Measurements from ENCODE around the gene VSIR.

Gene VSIR

DNA sequence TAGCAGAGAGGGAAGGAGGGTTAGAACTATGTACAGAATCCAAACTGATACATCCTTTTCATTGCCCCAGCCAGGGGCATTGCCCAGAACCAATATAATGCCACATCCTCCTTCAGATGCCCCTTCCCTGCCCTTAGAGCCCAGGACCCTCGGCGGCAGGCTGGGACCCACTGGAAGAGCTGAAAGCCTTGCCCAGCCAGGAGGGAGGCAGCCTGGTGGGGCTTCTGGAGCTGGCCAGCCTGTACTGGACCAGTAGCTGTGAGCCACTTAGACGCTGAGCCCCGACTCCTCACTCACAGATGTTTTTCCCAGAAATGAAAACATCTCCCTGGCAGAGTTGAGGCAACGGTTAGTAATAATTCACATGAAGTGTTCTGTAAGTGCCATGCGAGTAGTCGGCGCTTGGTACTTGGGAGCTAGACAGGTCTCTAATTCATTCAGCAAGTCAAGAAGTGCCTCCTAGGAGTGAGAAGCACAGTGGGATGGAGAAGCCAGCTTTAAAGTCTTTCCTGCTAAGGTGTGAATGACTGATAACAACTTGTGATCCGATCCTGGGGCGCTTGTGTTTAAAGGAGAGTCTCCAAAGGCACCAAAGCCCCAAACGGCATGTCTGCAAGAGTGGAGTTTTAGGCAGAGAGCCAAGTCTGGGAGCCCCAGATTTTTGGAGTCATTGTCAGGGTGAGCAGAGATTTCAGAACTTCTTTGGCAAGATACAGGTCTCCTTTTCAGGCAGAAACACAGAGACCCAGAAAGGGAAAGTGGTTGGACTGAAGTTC is 9.8 kb downstream of the VSIR start:
- no peak for DNase-seq

DNA sequence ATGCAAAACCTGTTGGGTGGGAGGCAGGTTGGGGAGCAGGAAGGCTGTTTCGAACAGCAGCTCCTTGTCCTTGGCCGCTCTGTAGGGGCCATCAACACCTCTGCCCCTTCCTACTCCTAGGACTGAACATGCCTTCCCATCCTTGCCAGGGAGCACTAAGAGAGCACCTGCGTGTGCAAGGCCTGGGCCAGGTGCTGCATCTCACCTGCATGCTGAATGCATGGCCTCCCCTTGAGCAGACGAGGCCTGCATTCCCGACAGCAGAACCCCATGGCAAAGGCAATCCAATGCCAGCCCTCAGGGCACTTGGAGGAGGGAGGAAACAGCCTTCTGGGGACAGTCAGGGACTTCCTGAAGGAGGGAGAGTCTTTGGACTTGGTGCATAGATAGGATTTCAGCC is 11.0 kb downstream of the VSIR start:
- DNase-seq, result no peak

- DNase-seq, result no peak
Observed at GRCh38 chr10:71761541-71762113, 11.7 kb downstream of the VSIR start.

DNA sequence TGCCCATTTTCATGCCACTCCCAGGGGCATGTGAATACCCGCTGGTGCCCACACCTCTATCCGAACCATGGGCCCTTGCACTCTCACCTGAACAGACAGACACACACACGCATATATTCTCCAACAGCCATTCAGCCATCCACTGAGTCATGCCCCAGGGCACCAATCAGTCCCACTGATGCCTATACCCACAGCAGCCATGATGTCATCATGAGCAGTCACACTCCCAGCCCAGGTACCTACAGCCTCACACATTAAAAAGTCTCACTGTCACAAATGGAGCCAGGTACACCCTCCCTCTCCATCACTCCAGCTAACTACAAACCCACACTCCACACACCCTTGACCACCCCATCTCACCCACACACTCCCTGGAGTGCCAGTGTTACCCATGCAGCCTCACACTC is 12.2 kb downstream of the VSIR start:
- DNase-seq, result no peak

GRCh38 chr10:71757399-71757922 is 15.9 kb downstream of the VSIR start:
- no peak for DNase-seq

DNA sequence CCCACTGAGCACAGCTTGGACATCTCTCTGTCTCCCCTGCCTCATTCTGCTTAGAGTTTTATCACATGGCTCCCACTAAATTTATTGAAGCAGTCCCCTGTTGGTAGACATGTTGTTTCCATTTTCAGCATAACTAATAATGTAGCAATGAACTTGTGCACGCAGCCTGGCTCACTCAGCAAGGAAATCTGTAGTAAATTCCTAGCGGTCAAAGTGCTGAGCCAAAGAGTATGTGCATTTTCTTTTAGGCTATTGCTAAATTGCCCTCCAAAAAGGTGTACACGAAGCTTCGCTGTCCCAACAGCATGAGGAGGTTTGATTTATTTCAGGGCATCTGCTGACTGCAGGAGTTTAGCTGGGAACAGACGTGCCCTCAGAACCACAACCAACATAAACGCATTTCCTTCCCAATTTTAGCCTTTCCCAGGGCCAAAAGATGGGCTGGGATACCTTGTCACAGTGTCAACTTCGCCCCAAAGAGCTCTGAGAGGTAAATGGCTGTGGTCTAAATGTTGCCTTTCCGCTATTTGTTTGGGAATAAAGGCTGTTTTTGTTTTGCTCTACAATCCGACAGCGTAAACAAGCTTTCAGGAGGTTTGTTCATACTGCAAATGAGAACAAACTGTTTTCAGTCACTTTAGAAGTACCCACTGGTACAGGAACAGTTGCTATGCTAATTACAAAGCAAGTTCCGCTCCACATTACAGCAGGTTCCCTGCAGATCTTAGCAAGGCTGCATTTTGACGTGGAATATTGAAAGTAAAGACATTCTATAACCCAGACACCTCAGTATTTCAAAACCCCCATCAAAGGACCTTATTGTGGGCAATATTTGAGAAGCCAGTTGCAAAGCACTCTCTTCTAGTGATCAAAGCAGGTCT is 16.8 kb downstream of the VSIR start:
- DNase-seq, result no peak

- DNase-seq, result no peak
Observed at GRCh38 chr10:71755179-71755879, 18.0 kb downstream of the VSIR start.

DNA sequence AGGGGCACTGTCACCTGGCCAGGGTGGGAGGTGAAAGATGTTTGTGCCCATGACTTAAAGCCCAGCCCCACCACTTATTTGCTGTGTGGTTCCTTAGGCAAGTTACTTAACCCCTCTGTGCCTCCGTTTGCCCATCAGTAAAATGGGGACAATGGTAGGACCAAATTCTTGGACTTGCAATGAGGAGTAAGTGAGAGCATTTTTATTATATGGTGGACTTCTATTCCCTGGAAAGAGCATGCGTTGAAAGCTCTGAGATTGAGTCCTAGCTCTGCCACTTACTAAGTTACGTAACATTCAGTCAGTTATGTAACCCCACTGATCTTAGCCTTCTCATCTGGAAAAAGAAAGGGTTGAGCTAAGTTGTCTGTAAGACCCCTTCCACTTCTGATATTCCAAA is 18.8 kb downstream of the VSIR start:
- no peak for DNase-seq

DNA sequence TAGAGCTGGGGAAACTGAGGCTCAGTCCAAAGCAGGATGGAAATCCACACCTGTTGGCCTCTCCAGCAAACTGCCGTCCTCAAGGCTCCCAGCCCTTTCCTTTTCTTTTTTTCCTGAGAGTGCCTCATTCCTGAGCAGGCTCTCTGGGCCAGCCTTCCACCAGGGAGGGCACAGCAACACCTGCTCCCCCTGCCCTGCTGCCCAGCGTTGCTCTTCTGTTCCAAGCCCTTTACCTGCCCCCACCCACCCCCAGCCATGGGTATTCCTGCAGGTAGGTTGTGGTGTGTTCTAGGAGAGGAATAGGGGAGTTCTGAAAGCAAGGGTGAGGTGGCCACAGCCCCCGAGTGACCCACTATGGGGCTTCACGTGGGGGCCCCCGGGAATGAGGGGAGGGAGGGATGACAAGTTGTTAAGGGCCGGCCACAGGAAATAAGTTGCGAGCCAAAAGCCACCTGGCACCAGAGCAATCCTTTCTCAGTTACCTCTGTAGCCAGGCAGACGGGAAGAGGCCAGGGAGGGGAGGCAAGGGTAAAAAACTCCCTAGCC is 19.3 kb downstream of the VSIR start:
- no peak for DNase-seq

- no peak for DNase-seq
Observed at GRCh38 chr10:71753091-71753959, 20.0 kb downstream of the VSIR start.

- DNase-seq, result no peak
Observed at GRCh38 chr10:71752391-71753090, 20.8 kb downstream of the VSIR start.

- DNase-seq, result no peak
Observed at GRCh38 chr10:71751515-71752224, 21.6 kb downstream of the VSIR start.

DNA sequence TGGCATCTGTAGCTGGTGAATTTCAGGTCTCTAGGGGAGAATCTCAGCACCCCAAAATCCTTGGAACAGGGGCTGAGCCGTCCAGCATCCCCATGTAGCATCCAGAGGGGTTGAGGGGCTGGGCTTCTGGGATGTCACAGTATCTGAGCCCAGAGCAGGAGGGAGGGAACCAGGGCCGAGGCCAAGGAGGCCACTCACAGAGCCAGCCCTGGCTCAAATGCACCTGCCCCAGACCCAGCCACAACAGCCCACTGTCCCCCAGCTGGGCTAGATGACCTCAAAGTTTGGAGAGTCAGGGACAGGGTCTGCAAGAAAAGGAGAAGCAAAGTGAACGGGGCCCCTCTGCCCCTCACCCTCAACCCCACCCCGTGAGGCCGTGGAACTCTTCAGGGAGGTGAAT is 22.3 kb downstream of the VSIR start:
- no peak for DNase-seq

GRCh38 chr10:71750124-71750841 is 23.0 kb downstream of the VSIR start:
- DNase-seq, result no peak

GRCh38 chr10:71749396-71749795 is 23.9 kb downstream of the VSIR start:
- DNase-seq, result no peak

DNA sequence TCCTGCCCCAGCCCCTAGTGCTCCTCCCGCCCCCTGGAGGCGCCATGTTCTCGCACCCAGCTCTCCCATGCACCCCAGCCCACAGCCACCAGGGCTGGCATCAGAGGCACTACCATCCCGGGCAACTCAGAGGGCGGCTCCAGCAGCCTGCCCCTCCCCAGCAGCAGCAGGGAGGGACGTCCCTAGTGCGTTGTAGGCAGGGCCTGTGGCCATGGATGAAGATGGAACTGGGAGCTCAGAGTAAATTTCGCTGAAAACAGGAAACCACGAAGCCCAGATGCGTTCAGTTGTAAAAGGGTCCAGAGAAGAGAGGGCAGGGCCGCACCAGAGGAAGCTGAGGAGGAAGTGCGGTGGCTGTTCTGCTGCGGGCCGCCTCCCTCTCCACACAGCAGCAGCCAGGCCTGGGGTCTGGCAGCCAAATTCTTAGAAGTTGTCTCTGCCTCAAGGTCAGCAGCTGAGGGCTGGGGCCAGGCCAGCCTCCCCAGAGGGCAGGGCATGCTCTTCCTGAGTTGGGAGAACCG is 24.6 kb downstream of the VSIR start:
- DNase-seq, result no peak

DNA sequence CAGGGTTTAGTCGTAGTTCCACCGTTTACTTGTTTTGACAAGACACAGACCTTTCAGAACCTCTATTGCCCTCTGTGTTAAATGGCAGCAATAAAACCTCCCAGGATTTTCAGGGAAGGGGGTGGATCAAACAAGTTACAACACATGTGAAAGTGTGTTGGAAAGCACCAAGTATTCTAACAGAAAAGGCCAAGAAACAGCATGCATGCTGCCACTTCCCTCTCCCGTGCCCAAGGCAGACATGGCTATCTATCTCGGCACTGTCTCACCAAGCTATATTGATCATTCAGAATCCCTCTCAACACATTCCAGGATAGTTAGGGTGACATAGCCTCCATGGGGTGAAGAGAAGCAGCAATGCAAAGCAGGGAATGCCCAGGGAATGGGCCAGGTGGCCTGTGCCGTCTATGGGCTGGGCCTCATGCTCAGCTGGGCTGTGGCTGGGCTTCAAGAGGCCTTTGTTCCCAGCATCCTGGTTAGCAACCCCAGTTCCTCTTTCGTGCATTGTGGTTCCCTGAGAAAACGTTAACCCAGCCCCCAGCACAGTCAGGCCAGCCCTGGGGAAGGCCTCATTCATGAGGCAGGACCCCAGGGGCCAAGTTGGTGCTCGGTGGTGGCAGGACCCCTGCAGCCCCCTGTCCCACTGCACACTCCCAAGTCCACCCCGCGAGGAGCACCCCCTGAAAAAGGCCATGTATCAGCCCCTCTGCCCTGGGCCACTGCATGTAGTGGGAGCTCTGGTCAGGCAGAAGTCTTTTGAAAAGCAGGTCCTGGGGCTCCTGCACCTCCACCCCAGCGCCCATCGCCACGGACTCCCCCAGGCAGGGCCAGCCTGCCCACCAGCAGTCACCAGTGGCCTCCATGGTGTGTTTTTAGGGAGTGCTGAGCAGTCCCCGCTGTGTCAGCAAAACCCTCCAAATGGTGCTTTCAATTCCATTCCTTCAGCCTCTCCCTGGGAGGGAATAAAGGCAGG is 25.5 kb downstream of the VSIR start:
- no peak for DNase-seq

GRCh38 chr10:71747039-71747531 is 26.2 kb downstream of the VSIR start:
- no peak for DNase-seq

Data from NCI-H1930 (cell line).